Left lung (tissue), 10 donors: Measurements from ENCODE around the gene LONP2. TPM values are rescaled to one million over a fixed set of nuclear protein-coding genes. Genes with fewer than 3 reads are reported as not detected.

ENCODE experiments used
- ATAC-seq: fragments of 200-7000 bp; cut with Tn5 transposase; one replicate; pipeline ENCODE4 v1.9.1; 2020; ENCODE audit warnings: moderate library complexity
- DNase-seq, 4 donors: peaks; one replicate each; pipeline ENCODE4 v3.0.0-alpha.2; 2013 to 2020
- H3K27ac ChIP-seq, 2 donors: fragments of 200-600 bp; sonication (generic) in 1 of 2; one replicate each; pipeline versions ENCODE4 v1.5.0 to v1.8.0; 2020 to 2021
- H3K27me3 ChIP-seq, 2 donors: fragments of 200-600 bp; sonication (generic) in 1 of 2; one replicate each; pipeline versions ENCODE4 v1.5.0 to v1.8.0; 2020 to 2021
- H3K36me3 ChIP-seq, 2 donors: fragments of 200-600 bp; sonication (generic) in 1 of 2; one replicate each; pipeline versions ENCODE4 v1.5.0 to v1.8.0; 2020 to 2021
- H3K4me1 ChIP-seq, 2 donors: fragments of 200-600 bp; one replicate each; pipeline ENCODE4 v1.8.0; 2021
- H3K4me3 ChIP-seq, 2 donors: fragments of 200-600 bp; sonication (generic) in 1 of 2; one replicate each; pipeline versions ENCODE4 v1.5.0 to v1.8.0; 2020 to 2021; ENCODE audit warnings: mild to moderate bottlenecking in 1 of 2
- H3K9me3 ChIP-seq, 2 donors: fragments of 200-600 bp; sonication (generic) in 1 of 2; one replicate each; pipeline versions ENCODE4 v1.5.0 to v1.8.0; 2020 to 2021
- CTCF ChIP-seq, 2 donors: fragments of 200-600 bp; sonication (generic) in 1 of 2; IDR thresholded peaks; one replicate each; pipeline versions ENCODE4 v1.5.0 to v1.8.0; 2021; ENCODE audit warnings: antibody characterized with exemption in 2 of 2
- intact Hi-C, 2 donors: fragments of 100-400 bp; cut with DNase I; formaldehyde crosslinking; loops; one replicate each; pipeline versions ENCODE4 v1.11.2 to v1.14.2; 2022
- polyA plus RNA-seq, 6 donors: library from polyadenylated mRNA; unstranded; fragments of 120-200 nt; gene quantifications; one replicate each; pipeline ENCODE4 v1.2.1, GENCODE V29; 2013; ENCODE audit not compliant: insufficient read length in 6 of 6
- total RNA-seq, 2 donors: library from RNA; stranded (reverse); fragmentation: NEBNext Ultra II Directional; extraction: Animal tissue kit (Norgen Biotek cat#: 25700); gene quantifications; one replicate each; pipeline ENCODE4 v1.2.1, GENCODE V29; 2021
- donor health status: DM: no; HTN: yes; CAD: no.
- donor health status: DM: no; HTN: no; CAD: no.

The LONP2 gene
- total and polyA plus RNA-seq, 8 donors: 63.2 to 89.2 (median 75.4) TPM

- H3K27ac ChIP-seq: no peak overlapping the region
- no peak for TF ChIP-seq CTCF (IDR thresholded peaks at IDR 0.05)
- intact Hi-C loops: no loop called here
- H3K36me3 ChIP-seq: no peaks in the 10 kb centered on the region
- no peak for ATAC-seq
- no peak overlapping the region for H3K4me3 ChIP-seq
- no peaks in the 10 kb centered on the region for H3K27me3 ChIP-seq
- H3K4me1 ChIP-seq: no peaks in the 10 kb centered on the region
- no peaks in the 10 kb centered on the region for H3K9me3 ChIP-seq
- no peak for DNase-seq
Observed at GRCh38 chr16:48215738-48216137, 28.4 kb upstream of the LONP2 start.

- H3K4me1 ChIP-seq: no peaks in the 10 kb centered on the region
- DNase-seq: no peak
- no peak overlapping the region for H3K4me3 ChIP-seq
- no peaks in the 10 kb centered on the region for H3K9me3 ChIP-seq
- intact Hi-C loops: no loop called here
- H3K27ac ChIP-seq: no peak overlapping the region
- no peak for ATAC-seq
- no peaks in the 10 kb centered on the region for H3K27me3 ChIP-seq
- no peaks in the 10 kb centered on the region for H3K36me3 ChIP-seq
- no peak for TF ChIP-seq CTCF (IDR thresholded peaks at IDR 0.05)
Observed at GRCh38 chr16:48217708-48218107, 26.4 kb upstream of the LONP2 start.

- H3K9me3 ChIP-seq: no peaks in the 10 kb centered on the region
- no peak overlapping the region for H3K27ac ChIP-seq
- no peaks in the 10 kb centered on the region for H3K27me3 ChIP-seq
- H3K36me3 ChIP-seq: no peaks in the 10 kb centered on the region
- H3K4me1 ChIP-seq: no peaks in the 10 kb centered on the region
- DNase-seq (no peak), ATAC-seq (no peak)
- no peak for TF ChIP-seq CTCF (IDR thresholded peaks at IDR 0.05)
- intact Hi-C loops: no loop called here
- H3K4me3 ChIP-seq: no peak overlapping the region
Observed at GRCh38 chr16:48218473-48218872, 25.6 kb upstream of the LONP2 start.

GRCh38 chr16:48220891-48221290 is 23.2 kb upstream of the LONP2 start:
- no peaks in the 10 kb centered on the region for H3K36me3 ChIP-seq
- TF ChIP-seq CTCF (IDR thresholded peaks at IDR 0.05): no peak

GRCh38 chr16:48223490-48223889 is 20.6 kb upstream of the LONP2 start:
- Histone ChIP-seq H3K27ac (no peak overlapping the region), H3K4me3 (no peak overlapping the region), H3K36me3 (no peaks in the 10 kb centered on the region), H3K4me1 (no peaks in the 10 kb centered on the region), H3K9me3 (no peaks in the 10 kb centered on the region), H3K27me3 (no peaks in the 10 kb centered on the region)
- intact Hi-C loops: no loop called here
- TF ChIP-seq CTCF (IDR thresholded peaks at IDR 0.05): no peak
- DNase-seq (no peak), ATAC-seq (no peak)

More at GRCh38 chr16:48220891-48221290, 23.2 kb upstream of the LONP2 start:
- Histone ChIP-seq H3K27me3 (no peaks in the 10 kb centered on the region), H3K27ac (no peak overlapping the region), H3K4me1 (no peaks in the 10 kb centered on the region), H3K9me3 (no peaks in the 10 kb centered on the region), H3K4me3 (no peak overlapping the region)
- ATAC-seq (no peak), DNase-seq (no peak)
- intact Hi-C loops: no loop called here
